GM12874 (cell line): ENCODE data around the gene NAV2.

Experiments used
- TF ChIP-seq, protein P1 (sequence below): IDR thresholded peaks from 2 replicates; pipeline ENCODE4 v1.5.1; 2011; ENCODE audit warnings: low read depth, mild to moderate bottlenecking, control low read depth, low read length, moderate library complexity; ENCODE audit not compliant: insufficient read depth

The NAV2 gene

DNA sequence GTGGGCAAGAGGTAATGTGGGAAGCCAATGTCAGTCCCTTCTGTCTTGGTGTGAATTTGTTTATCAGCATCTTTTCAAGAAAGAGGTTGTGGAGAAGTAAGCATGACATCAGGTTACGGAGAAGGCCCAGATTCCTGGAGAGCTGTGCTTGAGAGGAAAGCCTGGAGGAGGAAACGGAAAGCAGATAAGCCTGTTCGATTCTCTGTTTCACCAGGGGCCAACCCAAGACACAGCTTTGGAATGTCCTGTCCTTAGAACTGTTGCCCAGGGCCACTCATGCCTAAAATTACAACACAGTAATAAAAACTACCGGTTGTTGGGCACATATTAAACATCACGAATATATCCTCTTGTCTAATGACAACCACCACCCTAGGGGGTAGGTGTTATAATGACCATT is 148.5 kb downstream of the NAV2 start:
- TF ChIP-seq, protein P1, sequence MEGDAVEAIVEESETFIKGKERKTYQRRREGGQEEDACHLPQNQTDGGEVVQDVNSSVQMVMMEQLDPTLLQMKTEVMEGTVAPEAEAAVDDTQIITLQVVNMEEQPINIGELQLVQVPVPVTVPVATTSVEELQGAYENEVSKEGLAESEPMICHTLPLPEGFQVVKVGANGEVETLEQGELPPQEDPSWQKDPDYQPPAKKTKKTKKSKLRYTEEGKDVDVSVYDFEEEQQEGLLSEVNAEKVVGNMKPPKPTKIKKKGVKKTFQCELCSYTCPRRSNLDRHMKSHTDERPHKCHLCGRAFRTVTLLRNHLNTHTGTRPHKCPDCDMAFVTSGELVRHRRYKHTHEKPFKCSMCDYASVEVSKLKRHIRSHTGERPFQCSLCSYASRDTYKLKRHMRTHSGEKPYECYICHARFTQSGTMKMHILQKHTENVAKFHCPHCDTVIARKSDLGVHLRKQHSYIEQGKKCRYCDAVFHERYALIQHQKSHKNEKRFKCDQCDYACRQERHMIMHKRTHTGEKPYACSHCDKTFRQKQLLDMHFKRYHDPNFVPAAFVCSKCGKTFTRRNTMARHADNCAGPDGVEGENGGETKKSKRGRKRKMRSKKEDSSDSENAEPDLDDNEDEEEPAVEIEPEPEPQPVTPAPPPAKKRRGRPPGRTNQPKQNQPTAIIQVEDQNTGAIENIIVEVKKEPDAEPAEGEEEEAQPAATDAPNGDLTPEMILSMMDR, result no peak

DNA sequence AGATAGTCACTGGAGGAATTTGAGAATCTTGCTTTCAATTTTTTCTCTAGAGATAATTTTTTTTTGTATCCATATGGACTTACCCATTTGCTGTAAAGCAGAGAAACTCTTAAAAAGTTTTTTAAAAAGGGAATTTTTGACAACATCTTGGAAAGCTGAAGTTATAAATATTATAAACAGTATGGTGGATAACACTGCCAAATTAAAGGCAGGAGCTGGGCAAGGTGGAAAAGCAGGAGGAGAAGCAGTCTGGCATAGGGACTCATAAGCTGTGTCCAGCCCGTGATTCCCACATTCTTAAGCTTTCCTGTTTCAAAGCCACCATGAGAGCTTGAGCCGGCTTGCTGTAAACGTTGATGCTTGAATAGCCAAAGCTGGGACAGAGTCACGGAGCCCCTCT is 149.5 kb downstream of the NAV2 start:
- TF ChIP-seq, protein P1, result no peak

DNA sequence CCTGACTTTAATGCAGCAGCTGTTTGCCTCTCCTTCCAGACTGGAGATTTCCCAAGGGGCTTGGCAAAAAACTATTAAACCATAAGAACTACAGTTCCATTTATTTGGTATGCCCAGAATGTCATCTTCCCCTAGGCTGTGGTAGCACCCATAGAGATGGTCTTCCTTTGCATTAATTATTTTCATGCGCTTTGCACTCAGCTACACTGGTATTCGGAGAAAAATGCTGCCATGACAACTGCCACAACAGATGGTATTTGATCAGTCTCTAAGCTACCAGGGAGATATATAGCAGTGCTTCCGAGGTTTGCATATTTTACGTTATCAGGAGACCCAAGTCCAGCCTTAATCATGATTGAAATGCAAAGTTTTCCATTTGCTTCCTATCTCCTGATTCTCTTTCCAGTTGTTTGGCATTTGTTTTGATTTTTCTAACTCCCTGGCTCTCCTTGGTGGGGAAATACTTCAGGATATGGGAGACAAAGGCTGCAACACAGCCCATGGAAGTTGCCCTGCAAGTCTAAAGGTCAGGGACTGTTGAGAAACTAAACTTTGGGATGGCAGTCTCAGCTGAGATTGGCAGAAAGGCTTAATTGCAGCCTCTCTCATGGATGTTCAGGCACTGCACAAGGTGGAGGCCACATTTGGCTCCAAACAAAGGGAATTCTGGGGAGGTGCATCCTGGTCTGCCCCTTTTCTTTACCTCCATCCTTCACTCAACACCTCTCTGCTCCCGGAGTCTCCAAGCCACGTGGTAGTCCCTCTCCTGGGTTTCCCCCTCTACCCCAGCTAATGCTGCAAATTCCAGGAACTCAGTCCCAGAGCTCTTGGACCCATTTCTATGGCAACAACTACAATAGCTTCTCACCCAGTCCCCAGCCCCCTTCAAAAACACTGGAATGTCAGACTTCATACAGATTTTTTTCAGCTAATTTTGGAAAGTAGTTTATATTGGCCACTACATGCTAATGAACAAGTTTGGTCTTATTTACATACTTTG is 151.8 kb downstream of the NAV2 start:
- TF ChIP-seq, protein P1, result no peak

DNA sequence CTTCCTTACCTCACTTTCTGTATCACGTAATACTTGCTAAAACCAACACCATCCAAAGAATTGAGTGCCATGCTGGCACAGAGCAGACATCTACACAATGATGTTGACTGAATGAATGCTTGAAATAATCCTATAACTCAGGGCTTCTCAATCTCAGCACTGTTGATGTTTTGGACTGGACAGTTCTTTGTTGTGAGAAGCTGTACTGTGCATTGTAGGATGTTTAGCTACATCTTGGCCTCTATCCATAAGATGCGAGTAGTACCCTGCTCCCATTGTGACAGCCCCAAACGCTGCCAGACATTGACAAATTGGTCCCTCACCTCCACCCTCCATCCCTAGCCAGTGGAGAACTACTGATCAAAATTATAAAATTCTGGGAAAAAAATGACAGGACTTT is 153.4 kb downstream of the NAV2 start:
- TF ChIP-seq, protein P1, result no peak

DNA sequence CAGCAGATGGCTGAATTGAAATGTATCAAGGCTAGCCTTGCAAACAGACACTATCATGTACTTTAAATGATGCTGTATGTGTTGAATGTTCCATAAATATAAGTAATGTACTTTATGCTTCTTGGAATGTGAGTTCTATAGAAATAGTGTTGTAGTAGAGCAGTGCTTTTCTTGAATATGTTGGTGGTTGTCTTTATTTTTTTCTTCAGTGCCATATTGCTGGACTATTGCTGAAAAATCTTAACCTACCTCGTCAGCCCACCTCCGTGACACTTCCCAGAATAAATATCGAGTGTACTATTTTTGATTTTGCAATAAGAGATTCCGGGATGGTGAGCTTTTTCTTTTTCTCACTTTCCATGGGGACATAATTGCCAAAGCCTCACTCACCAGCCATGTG is 153.9 kb downstream of the NAV2 start:
- TF ChIP-seq, protein P1, result no peak

DNA sequence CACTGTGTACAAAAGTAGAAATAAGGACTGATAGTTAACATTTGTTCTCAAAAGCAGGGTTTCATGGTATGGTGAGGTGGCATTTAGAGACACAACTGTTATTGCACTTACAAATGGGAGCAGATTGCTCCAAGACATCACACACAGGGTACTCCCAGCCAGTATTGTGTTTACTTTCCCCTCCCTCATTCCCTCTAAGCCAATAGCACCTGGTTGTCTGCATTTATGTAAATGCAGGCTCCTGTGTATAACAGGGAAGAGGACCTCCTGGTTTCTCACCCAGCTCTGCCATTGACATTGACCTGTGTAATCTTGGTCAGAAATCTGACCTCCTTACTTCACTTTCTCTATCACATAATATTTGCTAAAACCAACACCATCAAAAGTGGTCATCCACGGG is 154.4 kb downstream of the NAV2 start:
- TF ChIP-seq, protein P1, result no peak

DNA sequence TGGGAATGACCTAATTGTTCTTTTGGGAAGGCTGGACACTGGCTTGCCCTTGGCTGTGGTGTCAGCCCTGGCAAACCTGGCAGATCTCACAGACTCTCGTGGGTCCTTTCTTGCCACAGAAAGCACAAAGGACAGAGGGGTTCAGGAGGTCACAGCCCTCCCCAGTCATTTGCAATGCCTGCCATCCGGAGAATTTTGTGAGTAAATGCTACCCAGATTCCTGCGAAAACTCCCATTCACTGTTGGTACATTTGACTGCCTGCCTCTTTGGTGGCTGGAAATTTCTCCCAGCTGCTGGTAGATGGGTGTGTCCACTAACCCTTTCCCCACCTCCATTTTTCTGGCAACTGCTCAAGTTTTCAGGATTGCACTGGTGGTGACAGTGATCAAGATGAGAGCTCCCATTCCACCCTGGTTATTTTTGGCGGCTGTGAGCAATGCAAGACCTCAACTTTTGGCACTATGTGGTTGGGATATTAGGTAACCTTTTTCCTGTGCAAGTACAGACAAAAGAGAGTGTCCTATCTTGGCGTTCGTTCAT is 155.7 kb downstream of the NAV2 start:
- TF ChIP-seq, protein P1, result no peak
